Testis (tissue), 3 donors: ENCODE measurements around the gene THUMPD1. TPM values are rescaled to one million over a fixed set of nuclear protein-coding genes. Genes with fewer than 3 reads are reported as not detected.
"Not testable (repeated sequence)": the region's sequence is repeated elsewhere in the genome, so short reads cannot be mapped to it uniquely, and the experiment has no call there.

Source experiments
- DNase-seq: peaks from one replicate; pipeline ENCODE4 v3.0.0-alpha.2; 2019
- H3K27ac ChIP-seq, 2 donors: fragments of 200-600 bp; sonication (generic); one replicate each; pipeline ENCODE4 v1.5.1; 2019
- H3K27me3 ChIP-seq: fragments of 200-600 bp; sonication (generic); one replicate; pipeline ENCODE4 v1.5.1; 2019
- H3K36me3 ChIP-seq: fragments of 200-600 bp; sonication (generic); one replicate; pipeline ENCODE4 v1.5.1; 2017; ENCODE audit warnings: low read depth; ENCODE audit errors: missing control alignments
- H3K4me1 ChIP-seq: fragments of 200-600 bp; sonication (generic); one replicate; pipeline ENCODE4 v1.5.1; 2019
- H3K4me3 ChIP-seq, 2 donors: fragments of 200-600 bp; sonication (generic); one replicate each; pipeline ENCODE4 v1.5.1; 2017 to 2019
- H3K9me3 ChIP-seq: fragments of 200-600 bp; sonication (generic); one replicate; pipeline ENCODE4 v1.5.1; 2017
- POLR2A ChIP-seq: fragments of 450-650 bp; IDR thresholded peaks from one replicate; pipeline ENCODE4 v1.6.1; 2017; ENCODE audit warnings: antibody characterized with exemption, mild to moderate bottlenecking, moderate library complexity
- WGBS, 2 donors: methylation state at CpG; one replicate each; pipeline ENCODE4 v1.1.5; 2018; 5-methylcytosine and 5-hydroxymethylcytosine counted together
- intact Hi-C: fragments of 100-400 bp; cut with DNase I; formaldehyde crosslinking; loops from one replicate; pipeline ENCODE4 v1.15.1; 2023; ENCODE audit warnings: low total_unique reads
- polyA plus RNA-seq: library from polyadenylated mRNA; stranded (reverse); fragments of 350-450 nt; fragmentation: Illumina TruSeq; extraction: RNeasy Lipid Tissue Mini Kit (QIAGEN cat#74804); gene quantifications from one replicate; pipeline ENCODE4 v1.2.3, GENCODE V29; 2014; ENCODE audit warnings: low read depth, low replicate concordance; ENCODE audit not compliant: insufficient read depth
- total RNA-seq, 2 donors: library from RNA; depleted of rRNA; stranded (reverse); fragments of >200 nt; gene quantifications; one replicate each; pipeline ENCODE4 v1.2.3, GENCODE V29; 2016
- TF ChIP-seq, protein P1 (sequence below), 3 experiments: fragments of 450-650 bp in 2 of 3; fragments of 200-600 bp in 1 of 3; sonication (generic) in 1 of 3; IDR thresholded peaks; one replicate each; pipeline ENCODE4 v1.5.1; 2016 to 2019; ENCODE audit warnings: antibody characterized with exemption in 3 of 3, mild to moderate bottlenecking in 2 of 3, moderate library complexity in 1 of 3

THUMPD1 gene
- total and polyA plus RNA-seq, 3 donors from 2014 or later = 35.0 to 111 (median 100) TPM

GRCh38 chr16:20707461-20707860, 34.2 kb downstream of the THUMPD1 start:
- 86 to 100% methylated on average over 1 to 2 of the region's 2 CpGs for WGBS, 2 donors
- Histone ChIP-seq H3K27me3 (no peaks in the 10 kb centered on the region), H3K4me1 (peaks cover 7% of the 10 kb centered on the region), H3K27ac (no peak overlapping the region), H3K4me3 (no peak overlapping the region), H3K9me3 (no peaks in the 10 kb centered on the region), H3K36me3 (no peaks in the 10 kb centered on the region)
- intact Hi-C loops = no loop called here
- TF ChIP-seq, protein P1, sequence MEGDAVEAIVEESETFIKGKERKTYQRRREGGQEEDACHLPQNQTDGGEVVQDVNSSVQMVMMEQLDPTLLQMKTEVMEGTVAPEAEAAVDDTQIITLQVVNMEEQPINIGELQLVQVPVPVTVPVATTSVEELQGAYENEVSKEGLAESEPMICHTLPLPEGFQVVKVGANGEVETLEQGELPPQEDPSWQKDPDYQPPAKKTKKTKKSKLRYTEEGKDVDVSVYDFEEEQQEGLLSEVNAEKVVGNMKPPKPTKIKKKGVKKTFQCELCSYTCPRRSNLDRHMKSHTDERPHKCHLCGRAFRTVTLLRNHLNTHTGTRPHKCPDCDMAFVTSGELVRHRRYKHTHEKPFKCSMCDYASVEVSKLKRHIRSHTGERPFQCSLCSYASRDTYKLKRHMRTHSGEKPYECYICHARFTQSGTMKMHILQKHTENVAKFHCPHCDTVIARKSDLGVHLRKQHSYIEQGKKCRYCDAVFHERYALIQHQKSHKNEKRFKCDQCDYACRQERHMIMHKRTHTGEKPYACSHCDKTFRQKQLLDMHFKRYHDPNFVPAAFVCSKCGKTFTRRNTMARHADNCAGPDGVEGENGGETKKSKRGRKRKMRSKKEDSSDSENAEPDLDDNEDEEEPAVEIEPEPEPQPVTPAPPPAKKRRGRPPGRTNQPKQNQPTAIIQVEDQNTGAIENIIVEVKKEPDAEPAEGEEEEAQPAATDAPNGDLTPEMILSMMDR (IDR thresholded peaks at IDR 0.05) = no peak
- TF ChIP-seq POLR2A = no peak
- no peak for DNase-seq

DNA sequence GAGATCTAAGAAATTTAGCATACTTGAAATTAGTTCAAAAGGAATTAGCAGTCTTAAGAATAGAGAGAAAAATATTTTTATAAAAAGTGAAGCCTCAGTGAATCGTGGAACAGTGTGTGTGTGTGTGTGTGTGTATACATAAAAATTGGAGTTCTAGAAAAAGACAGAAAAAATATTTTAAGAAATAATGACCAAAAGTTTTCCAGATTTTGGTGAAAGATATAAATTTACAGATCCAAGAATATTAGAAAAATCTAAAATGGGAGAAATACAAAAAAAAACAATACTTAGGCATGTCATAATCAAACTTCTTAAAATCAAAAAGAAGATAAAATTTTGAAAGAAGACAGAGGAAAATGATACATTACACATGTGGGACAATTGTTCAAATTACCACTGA, 35.6 kb downstream of the THUMPD1 start:
- intact Hi-C loops, H3K4me3 ChIP-seq, H3K27ac ChIP-seq, H3K4me1 ChIP-seq, DNase-seq, H3K9me3 ChIP-seq, H3K27me3 ChIP-seq, H3K36me3 ChIP-seq: not testable (repeated sequence)
- WGBS, 2 donors = 71 to 91% methylated on average over 1 of the region's 1 CpG

DNA sequence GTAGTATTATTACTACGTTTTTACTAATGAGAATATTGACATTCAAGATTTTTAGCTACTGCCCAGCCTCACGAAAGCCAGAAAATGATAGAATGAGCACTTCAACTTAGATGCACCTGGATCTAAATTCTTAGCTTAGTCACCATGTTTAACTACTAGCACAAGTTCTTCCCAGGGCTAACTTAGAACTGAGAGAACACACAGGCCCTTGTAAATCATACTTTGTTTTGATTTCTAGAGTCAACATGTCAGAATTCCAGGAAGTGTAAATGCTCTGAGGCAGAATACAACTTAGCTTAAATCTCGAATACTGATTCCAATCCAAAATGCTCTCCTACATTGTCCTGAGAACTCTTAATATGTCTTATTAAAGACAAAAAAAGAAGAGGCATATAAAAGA, 37.3 kb downstream of the THUMPD1 start:
- no peak for TF ChIP-seq POLR2A
- TF ChIP-seq, protein P1 (IDR thresholded peaks at IDR 0.05) = no peak
- DNase-seq = no peak
- H3K9me3 ChIP-seq = no peaks in the 10 kb centered on the region
- WGBS, 2 donors = 68 to 80% methylated on average over 3 of the region's 3 CpGs
- no peaks in the 10 kb centered on the region for H3K4me1 ChIP-seq
- H3K27me3 ChIP-seq = no peaks in the 10 kb centered on the region
- intact Hi-C loops = no loop called here
- no peak overlapping the region for H3K4me3 ChIP-seq
- H3K27ac ChIP-seq = no peak overlapping the region
- H3K36me3 ChIP-seq = no peaks in the 10 kb centered on the region

DNA sequence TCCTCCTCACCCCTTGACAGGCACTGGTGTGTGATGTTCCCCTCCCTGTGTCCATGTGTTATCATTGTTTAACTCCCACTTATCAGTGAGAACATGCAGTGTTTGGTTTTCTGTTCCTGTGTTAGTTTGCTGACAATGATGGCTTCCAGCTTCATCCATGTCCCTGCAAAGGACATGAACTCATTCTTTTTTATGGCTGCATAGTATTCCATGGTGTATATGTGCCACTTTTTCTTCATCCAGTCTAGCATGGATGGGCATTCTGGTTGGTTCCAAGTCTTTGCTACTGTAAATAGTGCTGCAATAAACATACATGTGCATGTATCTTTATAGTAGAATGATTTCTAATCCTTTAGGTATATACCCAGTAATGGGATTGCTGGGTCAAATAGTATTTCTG, 39.9 kb downstream of the THUMPD1 start:
- H3K27me3 ChIP-seq, intact Hi-C loops, DNase-seq, H3K36me3 ChIP-seq, H3K9me3 ChIP-seq, H3K4me1 ChIP-seq, H3K27ac ChIP-seq, H3K4me3 ChIP-seq: not testable (repeated sequence)

GRCh38 chr16:20696618-20697017, 45.0 kb downstream of the THUMPD1 start:
- Histone ChIP-seq H3K9me3 (no peaks in the 10 kb centered on the region), H3K4me3 (no peak overlapping the region), H3K27ac (no peak overlapping the region), H3K27me3 (no peaks in the 10 kb centered on the region), H3K36me3 (no peaks in the 10 kb centered on the region), H3K4me1 (no peaks in the 10 kb centered on the region)
- no peak for TF ChIP-seq POLR2A
- TF ChIP-seq, protein P1 (IDR thresholded peaks at IDR 0.05) = no peak
- DNase-seq = no peak
- intact Hi-C loops = no loop called here
- WGBS, 2 donors = 85 to 96% methylated on average over 2 of the region's 2 CpGs

DNA sequence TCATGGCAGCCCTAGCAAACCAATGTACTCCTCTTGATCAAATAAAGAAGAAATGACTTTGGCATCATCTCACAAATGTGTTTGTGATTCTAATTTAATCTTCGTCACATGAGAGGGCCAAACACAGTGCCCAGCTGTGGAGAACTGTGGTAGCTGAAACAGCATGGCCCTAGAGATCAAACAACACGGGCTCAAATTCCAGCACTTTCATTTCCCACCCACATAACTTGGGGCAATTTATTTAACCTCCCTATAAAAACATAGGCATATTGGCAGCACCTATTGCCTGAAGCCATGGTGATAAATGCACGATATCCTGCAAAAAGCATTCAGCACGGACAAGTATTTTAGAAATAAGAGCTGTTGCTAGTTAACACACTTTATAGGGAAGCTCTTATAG, 46.6 kb downstream of the THUMPD1 start:
- intact Hi-C loops = no loop called here
- H3K4me1 ChIP-seq = no peaks in the 10 kb centered on the region
- H3K36me3 ChIP-seq = no peaks in the 10 kb centered on the region
- no peaks in the 10 kb centered on the region for H3K9me3 ChIP-seq
- H3K4me3 ChIP-seq = no peak overlapping the region
- TF ChIP-seq, protein P1 (IDR thresholded peaks at IDR 0.05) = no peak
- no peak for TF ChIP-seq POLR2A
- WGBS, 2 donors = 91 to 95% methylated on average over 4 of the region's 4 CpGs
- no peak for DNase-seq
- no peak overlapping the region for H3K27ac ChIP-seq
- no peaks in the 10 kb centered on the region for H3K27me3 ChIP-seq

DNA sequence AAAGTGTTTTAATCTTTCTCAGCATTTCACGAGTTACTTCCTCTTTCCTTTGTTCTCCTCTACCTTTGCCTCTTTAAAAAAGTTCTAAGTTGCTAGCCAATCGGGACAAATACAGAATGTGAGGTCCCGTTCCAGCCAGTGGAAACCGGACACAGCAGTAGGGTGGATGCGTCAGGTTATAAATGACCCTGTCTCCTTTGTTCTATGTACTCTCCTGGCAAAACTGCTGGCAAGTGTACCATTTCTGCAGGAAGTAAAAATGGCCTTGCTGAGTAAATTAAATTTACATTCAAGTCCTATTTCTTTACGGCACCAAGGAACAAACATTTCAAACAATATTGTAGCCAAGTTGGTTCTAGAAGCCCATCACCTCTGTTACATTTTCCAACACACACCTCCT, 47.5 kb downstream of the THUMPD1 start:
- H3K4me3 ChIP-seq, H3K27ac ChIP-seq, intact Hi-C loops, H3K9me3 ChIP-seq, H3K4me1 ChIP-seq, H3K27me3 ChIP-seq, DNase-seq, H3K36me3 ChIP-seq: not testable (repeated sequence)
- WGBS, 2 donors = 66 to 79% methylated on average over 6 of the region's 6 CpGs
